ENCODE measurements around the gene HELT.
"Not testable (repeated sequence)": the region's sequence is repeated elsewhere in the genome, so short reads cannot be mapped to it uniquely, and the experiment has no call there.

HELT gene

GRCh38 chr4:184992422-184992821 is 25.9 kb upstream of the HELT start:
- DNase-seq (ENCODE audit: extremely low read depth, low read depth) = no peak
- TF ChIP-seq, protein P1, sequence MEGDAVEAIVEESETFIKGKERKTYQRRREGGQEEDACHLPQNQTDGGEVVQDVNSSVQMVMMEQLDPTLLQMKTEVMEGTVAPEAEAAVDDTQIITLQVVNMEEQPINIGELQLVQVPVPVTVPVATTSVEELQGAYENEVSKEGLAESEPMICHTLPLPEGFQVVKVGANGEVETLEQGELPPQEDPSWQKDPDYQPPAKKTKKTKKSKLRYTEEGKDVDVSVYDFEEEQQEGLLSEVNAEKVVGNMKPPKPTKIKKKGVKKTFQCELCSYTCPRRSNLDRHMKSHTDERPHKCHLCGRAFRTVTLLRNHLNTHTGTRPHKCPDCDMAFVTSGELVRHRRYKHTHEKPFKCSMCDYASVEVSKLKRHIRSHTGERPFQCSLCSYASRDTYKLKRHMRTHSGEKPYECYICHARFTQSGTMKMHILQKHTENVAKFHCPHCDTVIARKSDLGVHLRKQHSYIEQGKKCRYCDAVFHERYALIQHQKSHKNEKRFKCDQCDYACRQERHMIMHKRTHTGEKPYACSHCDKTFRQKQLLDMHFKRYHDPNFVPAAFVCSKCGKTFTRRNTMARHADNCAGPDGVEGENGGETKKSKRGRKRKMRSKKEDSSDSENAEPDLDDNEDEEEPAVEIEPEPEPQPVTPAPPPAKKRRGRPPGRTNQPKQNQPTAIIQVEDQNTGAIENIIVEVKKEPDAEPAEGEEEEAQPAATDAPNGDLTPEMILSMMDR (IDR thresholded peaks at IDR 0.05; ENCODE audit: low read depth, low read length) = no peak

DNA sequence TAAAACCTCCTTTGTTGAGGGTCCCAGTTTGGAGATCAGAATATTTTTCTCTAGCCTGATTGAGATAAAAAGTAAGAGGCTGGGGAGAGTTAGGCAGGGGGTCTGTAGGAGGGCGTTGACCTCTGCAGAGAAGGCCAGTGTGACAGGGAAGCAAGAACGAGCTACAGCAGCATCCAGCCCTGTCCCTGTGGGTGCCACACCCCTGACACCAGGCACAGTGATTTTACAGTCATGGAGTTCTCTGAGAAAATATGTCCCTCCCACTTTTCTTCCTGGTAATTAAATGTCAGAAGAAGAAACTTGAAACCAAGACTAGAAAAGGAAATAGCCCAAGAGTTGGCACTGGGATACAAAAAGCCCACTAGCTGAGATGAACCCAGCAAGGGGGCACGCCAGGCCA is 25.0 kb upstream of the HELT start:
- TF ChIP-seq, protein P1 (IDR thresholded peaks at IDR 0.05; ENCODE audit: low read depth, low read length) = no peak
- DNase-seq (ENCODE audit: extremely low read depth, low read depth) = no peak

- TF ChIP-seq, protein P1 (IDR thresholded peaks at IDR 0.05; ENCODE audit: low read depth, low read length) = no peak
- DNase-seq (ENCODE audit: extremely low read depth, low read depth) = no peak
Observed at GRCh38 chr4:184994010-184994622, 24.2 kb upstream of the HELT start.

DNA sequence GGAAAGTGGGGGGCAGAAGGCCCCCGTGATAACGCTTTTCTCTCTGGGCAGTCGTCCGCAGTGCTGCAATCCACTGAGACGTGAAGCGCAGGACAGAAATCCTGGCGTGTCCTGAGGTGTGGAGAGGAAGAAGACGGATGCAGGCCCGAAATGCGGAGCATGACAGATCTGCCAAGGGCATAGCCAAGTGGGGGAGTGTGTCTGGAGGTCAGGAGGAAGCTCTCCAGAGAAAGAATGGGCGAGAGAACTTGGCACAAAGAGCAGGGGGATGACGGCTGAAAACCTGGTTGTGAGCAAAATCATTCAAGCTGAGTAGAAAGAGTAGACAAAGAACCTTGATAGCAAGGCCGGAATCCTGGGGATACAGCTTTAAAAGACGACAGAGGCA is 23.7 kb upstream of the HELT start:
- no peak for DNase-seq (ENCODE audit: extremely low read depth, low read depth)
- TF ChIP-seq, protein P1 (IDR thresholded peaks at IDR 0.05; ENCODE audit: low read depth, low read length) = no peak

- not testable (repeated sequence) for DNase-seq (ENCODE audit: extremely low read depth, low read depth)
Observed at GRCh38 chr4:184997656-184998055, 20.6 kb upstream of the HELT start.

GRCh38 chr4:185002784-185003183 is 15.5 kb upstream of the HELT start:
- TF ChIP-seq, protein P1 (IDR thresholded peaks at IDR 0.05; ENCODE audit: low read depth, low read length) = no peak
- no peak for DNase-seq (ENCODE audit: extremely low read depth, low read depth)

- no peak for DNase-seq (ENCODE audit: extremely low read depth, low read depth)
- TF ChIP-seq, protein P1 (IDR thresholded peaks at IDR 0.05; ENCODE audit: low read depth, low read length) = no peak
Observed at GRCh38 chr4:185003596-185004351, 14.5 kb upstream of the HELT start.
